Measurements from ENCODE around the gene ANAPC5.

The ANAPC5 gene

GRCh38 chr12:121371404-121371803 is 19.2 kb upstream of the ANAPC5 start:
- no peak for DNase-seq (ENCODE audit: low read depth in 2 of 2)

- DNase-seq (ENCODE audit: low read depth in 2 of 2) = no peak
Observed at GRCh38 chr12:121366063-121366459, 13.8 kb upstream of the ANAPC5 start.

GRCh38 chr12:121365416-121366062 is 13.3 kb upstream of the ANAPC5 start:
- no peak for DNase-seq (ENCODE audit: low read depth in 2 of 2)

GRCh38 chr12:121364683-121365121 is 12.5 kb upstream of the ANAPC5 start:
- no peak for DNase-seq (ENCODE audit: low read depth in 2 of 2)

GRCh38 chr12:121358073-121358472 is 5.9 kb upstream of the ANAPC5 start:
- DNase-seq (ENCODE audit: low read depth in 2 of 2) = no peak

GRCh38 chr12:121357331-121357730 is 5.1 kb upstream of the ANAPC5 start:
- no peak for DNase-seq (ENCODE audit: low read depth in 2 of 2)

- no peak for DNase-seq (ENCODE audit: low read depth in 2 of 2)
Observed at GRCh38 chr12:121356657-121357056, 4.4 kb upstream of the ANAPC5 start.

GRCh38 chr12:121355818-121356217 is 3.6 kb upstream of the ANAPC5 start:
- no peak for DNase-seq (ENCODE audit: low read depth in 2 of 2)

- DNase-seq (ENCODE audit: low read depth in 2 of 2) = no peak
Observed at GRCh38 chr12:121352682-121353018, 439 bp upstream of the ANAPC5 start.

GRCh38 chr12:121346747-121347146 is 5.5 kb downstream of the ANAPC5 start:
- DNase-seq (ENCODE audit: low read depth in 2 of 2) = no peak

GRCh38 chr12:121345151-121345815 is 6.9 kb downstream of the ANAPC5 start:
- DNase-seq (ENCODE audit: low read depth in 2 of 2) = no peak

- no peak for DNase-seq (ENCODE audit: low read depth in 2 of 2)
Observed at GRCh38 chr12:121344506-121344905, 7.7 kb downstream of the ANAPC5 start.

GRCh38 chr12:121337416-121337815 is 14.8 kb downstream of the ANAPC5 start:
- no peak for DNase-seq (ENCODE audit: low read depth in 2 of 2)

GRCh38 chr12:121334513-121335343 is 17.5 kb downstream of the ANAPC5 start:
- DNase-seq (ENCODE audit: low read depth in 2 of 2) = no peak

GRCh38 chr12:121333747-121334146 is 18.5 kb downstream of the ANAPC5 start:
- no peak for DNase-seq (ENCODE audit: low read depth in 2 of 2)

GRCh38 chr12:121331248-121331647 is 21.0 kb downstream of the ANAPC5 start:
- no peak for DNase-seq (ENCODE audit: low read depth in 2 of 2)

GRCh38 chr12:121330692-121331091 is 21.5 kb downstream of the ANAPC5 start:
- DNase-seq (ENCODE audit: low read depth in 2 of 2) = no peak

- no peak for DNase-seq (ENCODE audit: low read depth in 2 of 2)
Observed at GRCh38 chr12:121330195-121330594, 22.0 kb downstream of the ANAPC5 start.

GRCh38 chr12:121328620-121329019 is 23.6 kb downstream of the ANAPC5 start:
- no peak for DNase-seq (ENCODE audit: low read depth in 2 of 2)

GRCh38 chr12:121326996-121327674 is 25.1 kb downstream of the ANAPC5 start:
- no peak for DNase-seq (ENCODE audit: low read depth in 2 of 2)

GRCh38 chr12:121325922-121326396 is 26.3 kb downstream of the ANAPC5 start:
- DNase-seq (ENCODE audit: low read depth in 2 of 2) = no peak

- no peak for DNase-seq (ENCODE audit: low read depth in 2 of 2)
Observed at GRCh38 chr12:121323908-121324307, 28.3 kb downstream of the ANAPC5 start.

All from stimulated activated CD8-positive, alpha-beta memory T cell treated with anti-CD3 and anti-CD28 coated beads, Interleukin-7, amount 100 ng/mL, for 1 hour (primary cell).